ENCODE measurements around the gene PLIN3.

DNA sequence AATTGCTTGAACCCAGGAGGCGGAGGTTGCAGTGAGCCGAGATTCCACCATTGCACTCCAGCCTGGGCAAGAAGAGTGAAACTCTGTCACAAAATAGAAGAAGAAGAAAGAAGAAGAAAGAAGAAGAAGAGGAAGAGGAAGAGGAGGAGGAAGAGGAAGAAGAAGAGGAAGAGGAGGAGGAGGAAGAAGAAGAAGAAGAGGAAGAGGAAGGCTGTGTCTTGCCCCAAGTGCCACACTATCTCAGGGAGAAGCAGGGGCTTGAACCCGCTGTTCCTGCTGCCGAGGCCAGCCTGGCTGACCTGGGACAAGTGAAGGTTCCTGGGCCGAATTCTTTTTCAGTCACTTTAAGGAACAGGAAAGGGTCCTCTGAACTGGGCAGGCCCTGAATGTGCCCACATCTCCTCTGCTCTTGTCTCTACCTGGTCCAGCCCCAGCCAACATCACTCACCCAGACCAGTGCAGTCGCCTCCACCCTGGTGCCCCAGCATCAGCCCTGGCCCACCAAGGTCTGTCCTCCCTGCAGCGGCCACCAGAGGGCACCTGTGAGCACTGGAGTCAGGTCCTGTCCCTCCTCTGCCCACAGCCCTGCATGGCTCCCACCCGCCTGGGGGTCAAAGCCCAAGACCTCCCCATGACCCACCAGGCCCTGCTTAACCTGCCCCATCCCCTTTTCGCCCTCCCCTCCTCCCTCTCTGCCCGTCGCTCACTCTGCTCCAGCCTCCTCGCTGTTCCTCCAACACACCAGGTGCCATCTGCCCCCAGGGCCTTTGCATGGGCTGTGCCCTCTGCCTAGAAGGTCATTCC, 55.9 kb downstream of the PLIN3 start:
- TF ChIP-seq CTCF (IDR thresholded peaks at IDR 0.05; ENCODE audit: poor library complexity) = peak; percentile 67
- no peak for TF ChIP-seq EZH2phosphoT487 (IDR thresholded peaks at IDR 0.05; ENCODE audit: low read depth, severe bottlenecking, unreplicated experiment)
- no peak for TF ChIP-seq EZH2 (IDR thresholded peaks at IDR 0.05; ENCODE audit: borderline replicate concordance)

All from hepatocyte (in vitro differentiated cells).